Measurements from ENCODE around the gene CCDC73. TPM values are rescaled to one million over a fixed set of nuclear protein-coding genes. Genes with fewer than 3 reads are reported as not detected.
"Not testable (repeated sequence)": the region's sequence is repeated elsewhere in the genome, so short reads cannot be mapped to it uniquely, and the experiment has no call there.

CCDC73 gene
- total RNA-seq, 1 donor from 2014 or later: not detected

GRCh38 chr11:32723332-32723731, 71.1 kb downstream of the CCDC73 start:
- TF ChIP-seq CTCF (IDR thresholded peaks at IDR 0.05): no peak
- no peak for DNase-seq (ENCODE audit: low spot score in 2 of 2)

GRCh38 chr11:32722255-32722654, 72.2 kb downstream of the CCDC73 start:
- Histone ChIP-seq H3K4me1 (no peaks in the 10 kb centered on the region), H3K27me3 (no peaks in the 10 kb centered on the region), H3K27ac (no peak overlapping the region), H3K4me3 (no peak overlapping the region), H3K9me3 (no peaks in the 10 kb centered on the region), H3K36me3 (no peaks in the 10 kb centered on the region)
- intact Hi-C loops (cut with DNase I): no loop called here
- TF ChIP-seq CTCF (IDR thresholded peaks at IDR 0.05): no peak
- DNase-seq (ENCODE audit: low spot score in 2 of 2): no peak

More at GRCh38 chr11:32723332-32723731, 71.1 kb downstream of the CCDC73 start:
- H3K27ac ChIP-seq: no peak overlapping the region
- intact Hi-C loops (cut with DNase I): no loop called here
- H3K36me3 ChIP-seq: no peaks in the 10 kb centered on the region
- no peaks in the 10 kb centered on the region for H3K4me1 ChIP-seq
- H3K4me3 ChIP-seq: no peak overlapping the region
- H3K27me3 ChIP-seq: no peaks in the 10 kb centered on the region
- no peaks in the 10 kb centered on the region for H3K9me3 ChIP-seq

- no peak for DNase-seq (ENCODE audit: low spot score in 2 of 2)
- Histone ChIP-seq H3K4me1 (no peaks in the 10 kb centered on the region), H3K27ac (no peak overlapping the region), H3K36me3 (no peaks in the 10 kb centered on the region), H3K4me3 (no peak overlapping the region), H3K27me3 (no peaks in the 10 kb centered on the region), H3K9me3 (no peaks in the 10 kb centered on the region)
- intact Hi-C loops (cut with DNase I): no loop called here
- peak in 1 of 3 experiments; percentile 13 for TF ChIP-seq CTCF (IDR thresholded peaks at IDR 0.05)
These were observed 81.0 kb downstream of the CCDC73 start for GRCh38 chr11:32713496-32713895.

- H3K4me3 ChIP-seq; H3K27ac ChIP-seq; intact Hi-C loops (cut with DNase I); H3K4me1 ChIP-seq; H3K36me3 ChIP-seq; H3K9me3 ChIP-seq; H3K27me3 ChIP-seq; DNase-seq (ENCODE audit: low spot score in 2 of 2): not testable (repeated sequence)
These were observed 85.5 kb downstream of the CCDC73 start for GRCh38 chr11:32708978-32709377.

- Histone ChIP-seq H3K36me3 (no peaks in the 10 kb centered on the region), H3K9me3 (no peaks in the 10 kb centered on the region), H3K27me3 (no peaks in the 10 kb centered on the region), H3K4me3 (no peak overlapping the region), H3K27ac (no peak overlapping the region), H3K4me1 (no peaks in the 10 kb centered on the region)
- intact Hi-C loops (cut with DNase I): no loop called here
- DNase-seq (ENCODE audit: low spot score in 2 of 2): no peak
- no peak for TF ChIP-seq CTCF (IDR thresholded peaks at IDR 0.05)
These were observed 87.3 kb downstream of the CCDC73 start for GRCh38 chr11:32706985-32707741.

GRCh38 chr11:32705309-32706033, 89.0 kb downstream of the CCDC73 start:
- H3K4me3 ChIP-seq: no peak overlapping the region
- no peak for TF ChIP-seq CTCF (IDR thresholded peaks at IDR 0.05)
- H3K4me1 ChIP-seq: no peaks in the 10 kb centered on the region
- no peak for DNase-seq (ENCODE audit: low spot score in 2 of 2)
- H3K27me3 ChIP-seq: no peaks in the 10 kb centered on the region
- no peak overlapping the region for H3K27ac ChIP-seq
- no peaks in the 10 kb centered on the region for H3K36me3 ChIP-seq
- no peaks in the 10 kb centered on the region for H3K9me3 ChIP-seq
- intact Hi-C loops (cut with DNase I): no loop called here

Measured in ascending aorta (tissue), 2 donors.